Upper lobe of right lung (tissue), 1 donor: ENCODE data around the gene MYBBP1A. TPM values are rescaled to one million over a fixed set of nuclear protein-coding genes. Genes with fewer than 3 reads are reported as not detected.
A peak's percentile ranks its signal among the peaks of the same experiment; 100 is the strongest.

Source experiments
- ATAC-seq: fragments of 200-7000 bp; cut with Tn5 transposase; one replicate; pipeline ENCODE4 v1.9.1; 2020; ENCODE audit warnings: mild to moderate bottlenecking, moderate library complexity
- DNase-seq: peaks from one replicate; pipeline ENCODE4 v3.0.0-alpha.2; 2020
- H3K27ac ChIP-seq: fragments of 200-600 bp; one replicate; pipeline ENCODE4 v1.8.0; 2022
- H3K27me3 ChIP-seq: fragments of 200-600 bp; one replicate; pipeline ENCODE4 v1.8.0; 2022; ENCODE audit warnings: mild to moderate bottlenecking
- H3K36me3 ChIP-seq: fragments of 200-600 bp; one replicate; pipeline ENCODE4 v1.8.0; 2022
- H3K4me1 ChIP-seq: fragments of 200-600 bp; one replicate; pipeline ENCODE4 v1.8.0; 2022
- H3K4me3 ChIP-seq: fragments of 200-600 bp; one replicate; pipeline ENCODE4 v1.8.0; 2022; ENCODE audit warnings: mild to moderate bottlenecking
- H3K9me3 ChIP-seq: fragments of 200-600 bp; one replicate; pipeline ENCODE4 v1.8.0; 2022
- CTCF ChIP-seq: fragments of 200-600 bp; IDR thresholded peaks from one replicate; pipeline ENCODE4 v1.8.0; 2022; ENCODE audit warnings: antibody characterized with exemption
- intact Hi-C: fragments of 100-400 bp; cut with DNase I; formaldehyde crosslinking; loops from one replicate; pipeline ENCODE4 v1.11.0; 2022
- total RNA-seq: library from RNA; stranded (reverse); fragmentation: NEBNext Ultra II Directional; extraction: Animal tissue kit (Norgen Biotek cat#: 25700); gene quantifications from one replicate; pipeline ENCODE4 v1.2.1, GENCODE V29; 2021
- donor health status: DM: no; HTN: yes; CAD: no; lungs with severe emphysema.

Gene MYBBP1A
- total RNA-seq, 1 donor from 2014 or later, result 46.7 TPM

- intact Hi-C loops, result loop anchor here (10.0 kb wide), 1 partner anchor 120 kb away; no protein-coding TSS in a partner anchor
- no peak for ATAC-seq
- Histone ChIP-seq H3K36me3 (peaks cover 81% of the 10 kb centered on the region), H3K27me3 (no peaks in the 10 kb centered on the region), H3K4me3 (no peak overlapping the region), H3K4me1 (peaks cover 8% of the 10 kb centered on the region), H3K9me3 (no peaks in the 10 kb centered on the region), H3K27ac (no peak overlapping the region)
- no peak for DNase-seq
- no peak for TF ChIP-seq CTCF
These were observed 10.8 kb downstream of the MYBBP1A start for GRCh38 chr17:4544135-4544950.

- H3K27ac ChIP-seq, result no peak overlapping the region
- H3K4me1 ChIP-seq, result peaks cover 8% of the 10 kb centered on the region
- intact Hi-C loops, result loop anchor here (10.0 kb wide), 1 partner anchor 119 kb away; no protein-coding TSS in a partner anchor
- H3K4me3 ChIP-seq, result no peak overlapping the region
- no peaks in the 10 kb centered on the region for H3K9me3 ChIP-seq
- ATAC-seq (no peak), DNase-seq (no peak)
- no peaks in the 10 kb centered on the region for H3K27me3 ChIP-seq
- no peak for TF ChIP-seq CTCF
- H3K36me3 ChIP-seq, result peaks cover 81% of the 10 kb centered on the region
These were observed 11.6 kb downstream of the MYBBP1A start for GRCh38 chr17:4543557-4544026.

- intact Hi-C loops, result loop anchor here (10.0 kb wide), 1 partner anchor 118 kb away; no protein-coding TSS in a partner anchor
- no peak for DNase-seq
- no peak overlapping the region for H3K27ac ChIP-seq
These were observed 12.4 kb downstream of the MYBBP1A start for GRCh38 chr17:4542726-4543191.

GRCh38 chr17:4542003-4542725 is 13.0 kb downstream of the MYBBP1A start:
- no peak for DNase-seq
- TF ChIP-seq CTCF, result no peak
- Histone ChIP-seq H3K27me3 (no peaks in the 10 kb centered on the region), H3K9me3 (no peaks in the 10 kb centered on the region), H3K36me3 (peaks cover 74% of the 10 kb centered on the region), H3K4me3 (no peak overlapping the region), H3K4me1 (peaks cover 10% of the 10 kb centered on the region), H3K27ac (no peak overlapping the region)
- intact Hi-C loops, result loop anchor here (10.0 kb wide), 1 partner anchor 117 kb away; no protein-coding TSS in a partner anchor
- no peak for ATAC-seq

More at GRCh38 chr17:4542726-4543191, 12.4 kb downstream of the MYBBP1A start:
- no peak for ATAC-seq
- no peaks in the 10 kb centered on the region for H3K9me3 ChIP-seq
- H3K4me3 ChIP-seq, result no peak overlapping the region
- H3K36me3 ChIP-seq, result peaks cover 80% of the 10 kb centered on the region
- H3K4me1 ChIP-seq, result peaks cover 8% of the 10 kb centered on the region
- no peaks in the 10 kb centered on the region for H3K27me3 ChIP-seq
- no peak for TF ChIP-seq CTCF

- ATAC-seq (no peak), DNase-seq (no peak)
- no peaks in the 10 kb centered on the region for H3K27me3 ChIP-seq
- peaks cover 17% of the 10 kb centered on the region for H3K4me1 ChIP-seq
- H3K36me3 ChIP-seq, result peaks cover 67% of the 10 kb centered on the region
- H3K9me3 ChIP-seq, result no peaks in the 10 kb centered on the region
- TF ChIP-seq CTCF, result no peak
- intact Hi-C loops, result loop anchor here (10.0 kb wide), 1 partner anchor 117 kb away; no protein-coding TSS in a partner anchor
- H3K27ac ChIP-seq, result peak overlapping the region; percentile 0
- H3K4me3 ChIP-seq, result no peak overlapping the region
These were observed 13.7 kb downstream of the MYBBP1A start for GRCh38 chr17:4541328-4542002.
